ENCODE results near the gene HOGA1.
A peak's percentile ranks its signal among the peaks of the same experiment; 100 is the strongest.
"Not testable (repeated sequence)": the region's sequence is repeated elsewhere in the genome, so short reads cannot be mapped to it uniquely, and the experiment has no call there.

The HOGA1 gene

DNA sequence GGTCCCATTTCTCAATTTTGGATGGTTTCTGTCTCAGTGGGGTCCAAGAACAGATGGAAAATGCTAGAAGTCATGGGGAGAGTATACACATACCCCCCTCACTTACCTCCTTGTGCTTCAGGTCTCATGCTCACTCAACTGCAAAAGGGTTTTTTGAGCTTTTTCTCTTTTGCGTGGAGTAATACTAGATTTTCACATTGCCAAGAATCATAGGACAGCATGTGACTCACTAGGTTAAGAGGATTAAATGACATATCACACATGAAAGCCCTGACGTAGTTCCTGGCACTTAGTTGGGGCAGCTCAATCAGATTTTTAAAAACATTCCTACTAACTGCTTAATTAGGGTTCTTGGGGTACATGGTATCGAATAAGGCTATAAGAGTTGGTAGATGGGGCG is 60.7 kb downstream of the HOGA1 start:
- Histone ChIP-seq H3K4me3 (ENCODE audit: low read depth in 1 of 5, low read length in 5 of 5) (no peak overlapping the region), H3K27ac (ENCODE audit: low read depth, low read length) (no peak overlapping the region), H3K4me1 (ENCODE audit: control insufficient read depth in 5 of 5, insufficient read depth in 5 of 5, low read length in 5 of 5) (peaks cover 2 to 41% (median 35%) of the 10 kb centered on the region in 5 donors), H3K27me3 (ENCODE audit: control insufficient read depth in 5 of 5, insufficient read depth in 4 of 5, low read length in 5 of 5) (no peaks in the 10 kb centered on the region), H3K36me3 (ENCODE audit: control insufficient read depth in 5 of 5, insufficient read depth in 5 of 5, low read length in 5 of 5) (peaks cover 9 to 14% (median 10%) of the 10 kb centered on the region in 5 donors), H3K9ac (ENCODE audit: low read length in 5 of 5) (no peak overlapping the region), H3K9me3 (ENCODE audit: control insufficient read depth in 5 of 5, low read length in 5 of 5) (no peaks in the 10 kb centered on the region)

- Histone ChIP-seq H3K36me3 (ENCODE audit: control insufficient read depth in 5 of 5, insufficient read depth in 5 of 5, low read length in 5 of 5) (peaks cover 18 to 33% (median 21%) of the 10 kb centered on the region in 5 donors), H3K27me3 (ENCODE audit: control insufficient read depth in 5 of 5, insufficient read depth in 4 of 5, low read length in 5 of 5) (no peaks in the 10 kb centered on the region), H3K4me3 (ENCODE audit: low read depth in 1 of 5, low read length in 5 of 5) (no peak overlapping the region), H3K27ac (ENCODE audit: low read depth, low read length) (peak overlapping the region; percentile 67), H3K9me3 (ENCODE audit: control insufficient read depth in 5 of 5, low read length in 5 of 5) (no peaks in the 10 kb centered on the region), H3K9ac (ENCODE audit: low read length in 5 of 5) (no peak overlapping the region), H3K4me1 (ENCODE audit: control insufficient read depth in 5 of 5, insufficient read depth in 5 of 5, low read length in 5 of 5) (peaks cover 0 to 46% (median 28%) of the 10 kb centered on the region in 5 donors)
Observed at GRCh38 chr10:97647556-97647955, 63.4 kb downstream of the HOGA1 start.

DNA sequence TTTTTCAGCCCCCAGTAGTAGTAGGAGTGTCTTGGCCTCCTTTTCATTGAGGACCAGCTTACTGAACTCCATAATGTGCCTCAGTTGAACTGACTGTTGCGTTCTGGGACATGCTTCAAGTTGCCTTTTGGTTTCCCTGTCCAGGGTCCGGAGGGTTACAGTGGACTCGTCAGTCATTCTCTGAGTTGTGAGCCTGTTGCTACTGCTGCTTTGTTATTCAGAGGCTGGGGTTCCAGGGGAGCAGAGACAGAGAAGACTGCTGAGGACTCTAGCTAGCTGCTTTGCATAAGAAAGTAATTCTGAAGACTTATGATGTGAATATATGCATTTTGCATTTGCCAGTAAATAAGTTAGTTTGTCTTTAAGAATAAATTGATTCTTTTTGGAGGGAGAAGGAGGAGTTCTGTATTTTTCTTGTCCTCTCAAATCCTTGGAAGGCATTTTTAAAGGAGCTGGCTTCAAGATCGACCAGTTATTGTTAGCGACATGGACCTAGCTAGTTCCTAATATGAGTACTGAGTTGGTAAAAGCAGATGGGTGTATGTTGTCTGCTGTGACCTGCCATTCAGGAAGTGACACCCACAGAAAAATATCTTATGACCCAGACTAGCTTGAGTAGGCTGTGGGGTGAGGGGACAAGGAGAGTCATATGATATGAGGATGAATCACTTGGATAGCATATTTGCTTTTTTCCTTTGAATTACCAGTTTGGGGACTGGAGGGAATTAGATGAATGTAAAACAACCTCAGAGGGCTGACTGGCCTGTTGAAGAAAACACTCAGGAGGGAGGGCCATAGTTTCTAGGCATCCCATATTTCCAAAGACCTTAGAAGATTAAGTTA is 64.6 kb downstream of the HOGA1 start:
- no peak overlapping the region for H3K4me3 ChIP-seq (ENCODE audit: low read depth in 1 of 5, low read length in 5 of 5)
- peak overlapping the region; percentile 67 for H3K27ac ChIP-seq (ENCODE audit: low read depth, low read length)
- H3K4me1 ChIP-seq (ENCODE audit: control insufficient read depth in 5 of 5, insufficient read depth in 5 of 5, low read length in 5 of 5) = peaks cover 0 to 45% (median 28%) of the 10 kb centered on the region in 5 donors
- no peaks in the 10 kb centered on the region for H3K27me3 ChIP-seq (ENCODE audit: control insufficient read depth in 5 of 5, insufficient read depth in 4 of 5, low read length in 5 of 5)
- peak overlapping the region in 1 of 5 donors; percentile 4 for H3K9ac ChIP-seq (ENCODE audit: low read length in 5 of 5)
- H3K36me3 ChIP-seq (ENCODE audit: control insufficient read depth in 5 of 5, insufficient read depth in 5 of 5, low read length in 5 of 5) = peaks cover 23 to 43% (median 30%) of the 10 kb centered on the region in 5 donors
- H3K9me3 ChIP-seq (ENCODE audit: control insufficient read depth in 5 of 5, low read length in 5 of 5) = no peaks in the 10 kb centered on the region

DNA sequence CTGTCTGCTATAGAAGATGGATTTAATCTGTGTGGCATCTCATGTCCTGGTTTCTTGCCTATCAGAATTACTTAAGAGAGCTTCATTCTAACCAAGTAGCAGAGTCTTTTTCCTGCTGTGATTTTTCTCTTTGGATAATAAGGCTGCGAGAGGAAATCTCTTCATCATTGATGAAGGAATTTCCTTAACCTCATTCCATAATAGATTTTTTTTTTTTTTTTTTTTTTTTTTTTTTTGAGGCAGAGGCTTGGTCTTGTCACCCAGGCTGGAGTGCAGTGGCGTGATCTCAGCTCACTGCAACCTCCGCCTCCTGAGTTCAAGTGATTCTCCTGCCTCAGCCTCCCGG is 65.2 kb downstream of the HOGA1 start:
- Histone ChIP-seq H3K36me3 (ENCODE audit: control insufficient read depth in 5 of 5, insufficient read depth in 5 of 5, low read length in 5 of 5) (peaks cover 26 to 42% (median 33%) of the 10 kb centered on the region in 5 donors), H3K27ac (ENCODE audit: low read depth, low read length) (peak overlapping the region; percentile 70), H3K4me1 (ENCODE audit: control insufficient read depth in 5 of 5, insufficient read depth in 5 of 5, low read length in 5 of 5) (peaks cover 0 to 45% (median 28%) of the 10 kb centered on the region in 5 donors)
- H3K27me3 ChIP-seq (ENCODE audit: control insufficient read depth in 5 of 5, insufficient read depth in 4 of 5, low read length in 5 of 5); H3K9ac ChIP-seq (ENCODE audit: low read length in 5 of 5); H3K9me3 ChIP-seq (ENCODE audit: control insufficient read depth in 5 of 5, low read length in 5 of 5); H3K4me3 ChIP-seq (ENCODE audit: low read depth in 1 of 5, low read length in 5 of 5): not testable (repeated sequence)

DNA sequence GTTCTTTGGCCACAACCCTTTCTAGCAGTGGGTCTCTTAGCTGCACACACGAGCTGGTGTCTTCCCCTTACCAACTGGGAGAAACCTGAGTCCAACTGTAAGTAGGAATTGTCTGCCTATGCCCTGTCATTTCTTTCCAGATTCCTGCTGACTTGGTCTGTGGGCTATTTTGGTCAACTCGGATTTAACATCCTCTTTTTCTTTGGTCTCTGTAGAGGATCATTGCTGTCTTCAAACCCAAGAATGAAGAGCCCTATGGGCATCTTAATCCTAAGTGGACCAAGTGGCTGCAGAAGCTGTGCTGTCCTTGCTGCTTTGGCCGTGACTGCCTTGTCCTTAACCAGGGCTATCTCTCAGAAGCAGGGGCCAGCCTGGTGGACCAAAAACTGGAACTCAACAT is 66.5 kb downstream of the HOGA1 start:
- H3K27me3 ChIP-seq (ENCODE audit: control insufficient read depth in 5 of 5, insufficient read depth in 4 of 5, low read length in 5 of 5) = no peaks in the 10 kb centered on the region
- no peak overlapping the region for H3K9ac ChIP-seq (ENCODE audit: low read length in 5 of 5)
- H3K9me3 ChIP-seq (ENCODE audit: control insufficient read depth in 5 of 5, low read length in 5 of 5) = no peaks in the 10 kb centered on the region
- H3K4me1 ChIP-seq (ENCODE audit: control insufficient read depth in 5 of 5, insufficient read depth in 5 of 5, low read length in 5 of 5) = peaks cover 0 to 45% (median 28%) of the 10 kb centered on the region in 5 donors
- H3K4me3 ChIP-seq (ENCODE audit: low read depth in 1 of 5, low read length in 5 of 5) = no peak overlapping the region
- peaks cover 20 to 38% (median 27%) of the 10 kb centered on the region in 5 donors for H3K36me3 ChIP-seq (ENCODE audit: control insufficient read depth in 5 of 5, insufficient read depth in 5 of 5, low read length in 5 of 5)
- peak overlapping the region; percentile 70 for H3K27ac ChIP-seq (ENCODE audit: low read depth, low read length)

GRCh38 chr10:97651773-97652172 is 67.6 kb downstream of the HOGA1 start:
- Histone ChIP-seq H3K27ac (ENCODE audit: low read depth, low read length) (no peak overlapping the region), H3K4me3 (ENCODE audit: low read depth in 1 of 5, low read length in 5 of 5) (no peak overlapping the region), H3K4me1 (ENCODE audit: control insufficient read depth in 5 of 5, insufficient read depth in 5 of 5, low read length in 5 of 5) (peaks cover 0 to 45% (median 28%) of the 10 kb centered on the region in 5 donors), H3K9me3 (ENCODE audit: control insufficient read depth in 5 of 5, low read length in 5 of 5) (no peaks in the 10 kb centered on the region), H3K9ac (ENCODE audit: low read length in 5 of 5) (no peak overlapping the region), H3K27me3 (ENCODE audit: control insufficient read depth in 5 of 5, insufficient read depth in 4 of 5, low read length in 5 of 5) (no peaks in the 10 kb centered on the region), H3K36me3 (ENCODE audit: control insufficient read depth in 5 of 5, insufficient read depth in 5 of 5, low read length in 5 of 5) (peaks cover 26 to 49% (median 37%) of the 10 kb centered on the region in 5 donors)

DNA sequence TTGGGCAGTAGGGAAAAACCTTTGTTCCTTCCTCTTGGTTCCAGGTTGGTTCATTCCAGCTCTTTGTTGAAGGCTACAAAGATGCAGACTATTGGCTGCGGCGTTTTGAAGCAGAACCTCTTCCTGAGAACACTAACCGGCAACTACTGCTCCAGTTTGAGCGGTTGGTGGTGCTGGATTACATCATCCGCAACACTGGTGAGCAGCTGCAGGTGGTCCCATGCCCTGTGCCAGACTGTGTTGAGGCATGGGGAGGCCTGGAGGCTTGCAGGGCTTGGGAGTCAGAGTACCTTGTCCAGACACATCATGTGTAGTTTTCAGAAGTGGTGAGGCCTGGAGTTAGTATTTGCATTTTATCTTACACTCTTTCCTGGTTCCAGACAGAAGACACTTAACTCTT is 72.6 kb downstream of the HOGA1 start:
- Histone ChIP-seq H3K36me3 (ENCODE audit: control insufficient read depth in 5 of 5, insufficient read depth in 5 of 5, low read length in 5 of 5) (peaks cover 26 to 58% (median 34%) of the 10 kb centered on the region in 5 donors), H3K4me3 (ENCODE audit: low read depth in 1 of 5, low read length in 5 of 5) (no peak overlapping the region), H3K27me3 (ENCODE audit: control insufficient read depth in 5 of 5, insufficient read depth in 4 of 5, low read length in 5 of 5) (no peaks in the 10 kb centered on the region), H3K4me1 (ENCODE audit: control insufficient read depth in 5 of 5, insufficient read depth in 5 of 5, low read length in 5 of 5) (peaks cover 0 to 4% (median 3%) of the 10 kb centered on the region in 5 donors), H3K9ac (ENCODE audit: low read length in 5 of 5) (no peak overlapping the region), H3K9me3 (ENCODE audit: control insufficient read depth in 5 of 5, low read length in 5 of 5) (no peaks in the 10 kb centered on the region), H3K27ac (ENCODE audit: low read depth, low read length) (no peak overlapping the region)

DNA sequence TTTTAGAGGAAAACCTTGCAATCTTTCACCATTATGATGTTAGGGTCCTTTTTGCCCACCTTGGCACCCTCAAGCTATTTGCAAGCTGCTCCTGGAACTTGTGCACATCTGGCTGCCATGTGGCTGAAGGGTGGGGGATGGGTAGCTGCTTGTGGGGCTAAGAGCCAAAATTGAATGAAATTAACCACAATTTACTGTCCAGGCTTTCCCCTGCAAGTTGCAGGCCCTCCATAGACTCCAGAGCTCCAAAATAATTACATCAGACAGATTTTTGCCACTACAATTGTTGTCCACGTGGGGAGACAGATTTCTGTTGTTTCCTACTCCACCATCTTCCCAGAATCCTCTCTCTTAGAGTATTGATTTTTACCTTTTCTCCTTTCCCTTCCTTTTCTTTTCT is 75.4 kb downstream of the HOGA1 start:
- Histone ChIP-seq H3K27ac (ENCODE audit: low read depth, low read length) (no peak overlapping the region), H3K4me1 (ENCODE audit: control insufficient read depth in 5 of 5, insufficient read depth in 5 of 5, low read length in 5 of 5) (peaks cover 0 to 4% (median 0%) of the 10 kb centered on the region in 5 donors), H3K9ac (ENCODE audit: low read length in 5 of 5) (no peak overlapping the region), H3K4me3 (ENCODE audit: low read depth in 1 of 5, low read length in 5 of 5) (no peak overlapping the region), H3K36me3 (ENCODE audit: control insufficient read depth in 5 of 5, insufficient read depth in 5 of 5, low read length in 5 of 5) (peaks cover 25 to 45% (median 29%) of the 10 kb centered on the region in 5 donors), H3K9me3 (ENCODE audit: control insufficient read depth in 5 of 5, low read length in 5 of 5) (no peaks in the 10 kb centered on the region), H3K27me3 (ENCODE audit: control insufficient read depth in 5 of 5, insufficient read depth in 4 of 5, low read length in 5 of 5) (no peaks in the 10 kb centered on the region)

All from subcutaneous abdominal adipose tissue (tissue), 5 donors.